ENCODE results near the gene PLEKHA7.
"Not testable (repeated sequence)": the region's sequence is repeated elsewhere in the genome, so short reads cannot be mapped to it uniquely, and the experiment has no call there.

The PLEKHA7 gene

GRCh38 chr11:16876837-16877236 is 137.4 kb downstream of the PLEKHA7 start:
- no peak for DNase-seq

DNA sequence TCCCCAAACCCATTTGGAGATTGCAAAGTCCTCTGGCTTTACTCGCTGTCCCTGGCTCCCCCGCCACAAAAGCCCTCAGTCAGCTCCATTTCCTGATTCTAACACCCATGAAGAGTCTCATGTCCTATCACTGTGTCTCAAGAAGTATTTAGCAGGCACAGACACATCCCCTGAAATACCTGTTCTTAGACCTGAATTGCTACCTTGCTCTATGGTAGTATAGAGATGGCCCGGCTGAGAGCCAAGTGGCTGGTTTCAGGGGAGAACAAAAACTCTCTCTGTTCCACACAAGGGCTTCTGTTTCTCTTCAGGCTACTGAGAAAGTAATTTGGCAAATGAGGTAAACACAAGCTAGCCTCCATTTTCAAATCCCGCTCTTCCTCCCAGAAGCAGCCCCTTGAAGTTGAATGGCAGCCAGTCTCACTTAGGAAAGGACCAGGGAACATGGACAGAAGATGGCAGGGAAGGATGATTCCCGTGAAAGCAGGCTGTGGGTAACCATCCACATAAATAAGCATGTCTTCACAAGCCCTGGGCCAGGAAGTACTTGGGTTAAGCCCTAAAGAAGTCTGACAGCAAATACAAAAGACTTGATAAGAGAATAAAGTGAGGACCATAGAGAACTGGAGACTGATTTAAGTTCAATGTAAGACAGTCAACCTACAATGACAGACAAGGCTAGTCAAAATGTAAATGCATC is 138.0 kb downstream of the PLEKHA7 start:
- no peak for DNase-seq

- no peak for DNase-seq
Observed at GRCh38 chr11:16874275-16874975, 139.8 kb downstream of the PLEKHA7 start.

- DNase-seq = no peak
Observed at GRCh38 chr11:16873289-16873688, 140.9 kb downstream of the PLEKHA7 start.

GRCh38 chr11:16871368-16871767 is 142.8 kb downstream of the PLEKHA7 start:
- DNase-seq = no peak

DNA sequence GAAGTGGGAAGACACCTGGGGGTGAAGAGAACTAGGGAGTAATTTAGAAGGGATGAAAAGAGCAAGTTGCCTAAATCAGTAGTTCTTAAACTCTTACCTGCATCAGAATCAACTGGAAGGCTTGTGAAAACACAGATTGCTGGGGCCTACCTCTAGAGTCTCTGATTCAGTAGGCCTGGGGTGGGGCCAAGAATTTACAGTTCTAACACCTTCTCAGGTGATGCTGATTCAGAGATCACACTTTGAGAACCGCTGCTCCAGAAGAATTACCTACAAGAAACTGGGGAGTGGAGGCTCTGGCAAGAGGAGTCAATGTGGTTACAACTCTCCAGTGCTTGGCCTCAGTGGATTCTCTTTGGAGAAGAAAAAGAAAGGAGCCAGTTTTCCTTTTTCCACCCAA is 147.1 kb downstream of the PLEKHA7 start:
- DNase-seq = no peak

DNA sequence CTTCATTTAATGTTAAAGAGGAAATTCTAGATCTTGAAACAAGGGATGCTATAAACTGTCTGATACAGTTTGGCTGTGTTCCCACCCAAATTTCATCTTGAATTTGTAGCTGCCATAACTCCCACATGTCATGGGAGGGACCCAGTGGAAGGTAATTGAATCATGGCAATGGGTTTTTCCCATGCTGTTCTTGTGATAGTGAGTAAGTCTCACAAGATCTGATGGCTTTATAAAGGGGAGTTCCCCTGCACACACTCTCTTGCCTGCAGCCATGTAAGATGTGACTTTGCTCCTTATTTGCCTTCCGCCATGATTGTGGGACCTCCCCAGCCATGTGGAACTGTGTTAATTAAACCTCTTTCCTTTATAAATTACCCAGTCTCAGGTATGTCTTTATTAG is 149.8 kb downstream of the PLEKHA7 start:
- DNase-seq = not testable (repeated sequence)

DNA sequence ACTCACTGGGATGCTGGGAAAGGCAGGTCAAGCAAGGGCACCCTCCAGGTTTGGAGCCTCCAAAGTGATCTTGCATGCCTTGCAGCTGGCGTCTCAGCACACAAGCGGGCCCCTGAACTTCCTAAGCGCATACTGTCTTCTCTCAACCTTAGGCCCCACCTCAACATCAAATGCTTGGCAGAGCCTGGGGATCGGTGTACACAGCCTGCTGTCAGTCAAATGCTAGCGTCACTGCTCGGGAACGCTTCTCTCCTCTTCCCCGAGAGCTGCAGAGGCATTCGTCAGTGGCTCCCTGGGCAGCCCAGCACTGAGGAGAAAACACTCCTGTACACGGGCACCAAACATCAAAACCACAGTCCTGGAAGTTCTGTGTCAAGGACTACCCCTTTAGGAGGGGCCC is 150.8 kb downstream of the PLEKHA7 start:
- DNase-seq = no peak

- no peak for DNase-seq
Observed at GRCh38 chr11:16862726-16863125, 151.5 kb downstream of the PLEKHA7 start.

DNA sequence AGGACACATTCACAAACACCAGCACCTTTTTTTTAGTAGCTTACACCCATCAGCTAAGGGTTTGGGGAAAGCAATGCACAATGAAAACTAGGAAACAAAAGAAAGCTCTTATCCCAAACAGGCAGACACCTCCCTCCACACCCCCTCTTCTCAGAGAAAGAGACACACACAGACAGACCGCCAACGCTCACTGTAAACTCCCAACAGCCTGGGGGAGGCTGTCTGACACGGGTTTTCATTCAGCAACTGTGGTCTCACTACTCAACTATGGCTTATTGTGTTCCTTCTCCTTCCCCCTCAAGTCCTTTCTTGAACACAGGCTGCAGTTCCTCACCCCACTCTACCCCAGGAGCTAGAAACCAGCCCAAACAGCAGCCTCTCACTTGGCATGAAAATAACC is 152.4 kb downstream of the PLEKHA7 start:
- DNase-seq = no peak

- DNase-seq = no peak
Observed at GRCh38 chr11:16860617-16861016, 153.6 kb downstream of the PLEKHA7 start.

- no peak for DNase-seq
Observed at GRCh38 chr11:16859651-16860050, 154.6 kb downstream of the PLEKHA7 start.

DNA sequence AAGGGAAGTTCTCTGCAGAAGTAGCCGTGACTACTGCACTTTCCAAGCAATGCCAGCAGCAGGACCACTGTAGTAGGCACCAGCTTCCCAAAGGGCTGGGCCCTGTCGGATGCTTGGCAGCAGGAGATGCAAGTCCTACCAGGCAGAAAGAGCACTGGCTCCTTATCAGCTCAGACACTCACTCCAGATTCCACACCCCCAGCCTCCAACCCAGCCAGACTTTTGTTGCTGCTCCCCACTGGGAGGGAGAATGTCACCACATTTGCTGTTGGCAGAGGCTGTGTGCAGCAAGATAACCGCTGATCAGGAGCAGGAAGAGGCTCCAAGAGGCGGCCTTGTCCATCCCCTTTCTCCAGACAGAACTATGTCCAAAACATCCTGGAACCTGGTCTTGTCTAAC is 157.0 kb downstream of the PLEKHA7 start:
- no peak for DNase-seq

DNA sequence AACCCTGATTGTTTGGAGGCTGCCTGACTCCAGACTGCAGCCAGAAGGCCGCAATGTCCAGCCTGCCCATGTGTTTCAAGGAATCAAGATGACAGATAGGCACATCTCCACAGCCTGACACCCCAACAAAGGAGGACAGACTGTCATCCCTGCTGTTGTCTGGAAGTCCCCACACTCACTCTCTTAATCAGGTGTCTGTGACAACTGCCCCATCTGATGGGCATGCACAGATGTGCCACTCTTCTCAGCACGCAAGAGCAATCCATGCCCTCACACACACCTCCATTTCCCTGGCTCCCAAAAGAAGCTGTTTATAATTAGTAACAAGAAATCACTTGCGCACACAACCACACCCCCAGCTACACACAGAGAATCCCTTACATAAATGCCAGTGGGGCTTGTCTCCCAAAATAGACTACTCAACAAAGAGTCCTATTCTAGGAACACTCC is 158.2 kb downstream of the PLEKHA7 start:
- DNase-seq = no peak

DNA sequence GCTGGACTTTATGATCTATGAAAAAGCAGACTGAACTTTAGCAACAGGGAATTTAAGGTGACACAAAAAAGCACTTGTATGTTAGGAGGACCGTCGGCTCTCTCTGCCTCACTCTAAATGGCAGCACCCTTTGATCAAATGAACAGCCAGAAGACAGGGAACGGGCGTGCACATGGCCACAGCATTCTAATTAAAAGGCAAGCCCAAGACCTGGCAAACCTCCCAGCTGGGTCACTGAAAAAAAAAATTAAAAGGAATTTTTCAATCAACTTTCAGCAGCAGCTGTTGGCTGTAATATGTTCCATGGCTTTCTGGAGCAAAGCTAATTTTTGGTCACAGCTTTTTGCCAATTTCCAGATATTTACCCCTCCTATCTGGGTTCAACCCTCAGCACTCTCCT is 159.2 kb downstream of the PLEKHA7 start:
- DNase-seq = no peak

DNA sequence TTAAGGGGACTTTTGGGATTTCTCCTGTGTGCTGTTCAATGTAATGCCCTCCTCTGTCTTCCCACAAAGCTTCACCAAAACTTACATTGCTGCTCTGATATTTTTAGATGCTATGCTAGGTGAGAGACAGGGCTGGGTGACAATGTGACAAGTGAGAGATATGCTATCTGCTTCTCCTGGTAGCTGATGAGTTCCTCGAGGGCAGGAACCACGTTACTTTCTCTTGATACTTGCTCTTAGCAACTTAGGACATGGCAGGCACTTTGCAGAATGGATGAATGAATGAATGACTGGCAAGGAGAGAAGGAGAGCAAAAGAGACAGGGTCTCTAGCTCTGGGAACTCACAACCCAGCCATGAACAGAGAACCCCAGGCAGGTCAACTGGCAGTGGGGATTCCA is 160.4 kb downstream of the PLEKHA7 start:
- DNase-seq = no peak

GRCh38 chr11:16853266-16853665 is 160.9 kb downstream of the PLEKHA7 start:
- no peak for DNase-seq

DNA sequence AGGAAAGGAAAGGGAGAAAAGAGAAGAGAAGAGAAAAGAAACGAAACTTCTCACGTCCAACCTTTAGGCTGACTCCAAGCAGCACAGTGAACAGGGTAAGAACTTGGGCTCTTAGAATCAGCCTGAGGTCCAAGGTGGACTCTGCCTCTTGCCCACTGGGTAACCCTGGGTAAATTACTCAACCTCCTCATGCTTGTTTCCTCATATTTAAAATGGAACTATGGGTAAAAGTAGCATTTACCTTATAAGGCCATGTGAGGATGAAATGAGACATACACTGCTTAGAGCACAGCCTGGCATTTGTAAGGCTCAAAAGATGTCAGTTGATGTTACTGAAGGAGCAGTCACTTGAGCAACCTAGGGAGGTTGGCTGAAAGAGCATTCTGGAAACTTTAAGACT is 167.9 kb downstream of the PLEKHA7 start:
- no peak for DNase-seq

DNA sequence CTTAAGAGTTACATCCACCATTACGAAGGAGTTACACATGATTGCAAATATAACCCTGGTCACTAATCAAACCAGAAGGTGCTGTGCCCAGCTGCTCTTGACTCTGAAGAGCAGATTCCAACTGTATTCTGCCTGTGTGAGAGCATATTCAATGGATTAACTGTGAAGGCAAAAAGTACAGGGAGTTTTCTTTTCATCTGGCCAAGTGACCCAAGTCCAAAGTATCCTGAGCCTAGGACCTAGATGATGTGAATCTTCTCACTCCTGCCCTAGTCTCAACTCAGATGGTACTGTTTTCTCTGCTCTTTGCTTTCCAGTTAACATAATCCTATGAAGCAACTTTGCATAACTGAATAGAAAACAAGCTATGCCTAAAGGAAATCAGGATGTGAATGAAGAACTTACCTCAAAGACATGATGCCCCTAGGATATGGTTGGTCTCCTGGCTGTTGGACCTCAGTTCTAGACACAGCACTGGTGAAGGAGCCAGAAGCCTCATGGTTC is 169.9 kb downstream of the PLEKHA7 start:
- no peak for DNase-seq

DNA sequence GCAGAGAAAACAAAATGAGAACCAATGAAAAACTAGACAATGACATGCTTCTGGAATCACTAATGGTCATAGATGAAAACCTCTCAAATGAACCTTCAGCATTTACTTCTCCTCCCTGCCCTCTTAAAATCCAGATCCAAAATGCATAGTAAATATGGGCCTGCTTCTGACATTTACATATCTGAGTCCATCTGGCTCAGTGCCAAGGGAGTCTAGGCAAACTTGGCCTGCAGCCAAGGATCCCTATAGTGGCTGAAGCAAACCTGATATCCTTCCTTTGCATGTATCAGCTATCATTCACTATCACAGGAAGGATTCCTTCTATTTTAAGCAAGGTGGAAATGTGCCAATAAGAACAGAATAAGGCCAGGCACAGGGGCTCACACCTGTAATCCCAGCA is 170.9 kb downstream of the PLEKHA7 start:
- DNase-seq = peak; percentile 17

GRCh38 chr11:16841984-16842383 is 172.2 kb downstream of the PLEKHA7 start:
- DNase-seq = no peak

DNA sequence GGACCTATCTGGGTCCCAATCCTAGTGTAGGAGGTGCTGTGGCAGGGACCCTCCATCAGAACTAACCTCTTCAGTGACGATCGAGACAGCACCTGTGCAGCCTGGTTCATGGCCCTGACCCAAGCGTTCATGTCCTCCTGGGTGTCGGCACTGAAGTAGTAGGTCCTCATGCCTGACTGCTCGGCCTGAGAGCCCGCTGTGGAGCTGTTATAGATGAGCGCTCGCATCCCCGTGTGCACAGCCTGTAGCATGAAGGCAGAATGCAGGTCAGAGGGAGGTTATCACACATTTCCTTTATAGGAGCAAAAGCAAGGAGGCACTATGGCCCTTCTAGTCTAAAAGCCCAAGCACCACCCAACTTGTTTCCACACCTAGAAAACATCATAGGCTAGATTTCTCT is 172.7 kb downstream of the PLEKHA7 start:
- no peak for DNase-seq

DNA sequence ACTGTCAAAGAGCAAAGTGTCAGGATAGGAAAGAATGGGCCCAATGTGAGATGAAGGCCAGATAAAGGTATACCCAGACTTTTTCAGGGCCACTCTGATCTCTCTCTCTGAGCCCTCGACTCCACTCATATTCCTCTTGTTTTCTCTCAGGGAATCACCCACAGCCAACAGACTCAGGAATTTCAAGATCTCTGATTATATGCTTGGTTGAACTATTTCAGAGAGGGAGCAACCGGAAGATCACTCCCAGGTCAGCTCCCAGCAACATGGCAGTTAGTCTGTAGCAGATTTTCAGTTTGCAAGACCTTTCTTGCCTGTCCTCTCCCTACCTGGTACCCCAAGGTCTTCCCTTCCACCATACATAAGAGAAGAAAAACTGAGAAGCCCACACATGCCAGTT is 173.3 kb downstream of the PLEKHA7 start:
- no peak for DNase-seq

DNA sequence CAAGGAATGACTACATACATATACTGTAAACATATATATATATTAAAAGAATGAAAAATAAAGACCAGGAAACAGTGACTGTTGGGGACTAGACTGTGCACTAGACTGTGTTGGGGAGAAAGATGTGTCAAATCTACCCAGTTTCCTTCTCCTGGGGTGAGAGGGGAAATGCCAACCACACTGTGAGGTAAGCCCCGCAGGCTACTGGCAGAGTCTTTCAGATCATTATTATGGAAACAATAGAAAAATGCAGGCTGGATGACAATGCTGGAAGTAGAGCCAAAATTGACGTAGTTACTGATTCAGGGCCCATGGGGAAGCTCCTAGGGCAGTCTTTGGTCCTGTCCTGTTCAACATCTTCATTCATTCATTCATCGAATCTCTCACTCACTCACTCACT is 174.4 kb downstream of the PLEKHA7 start:
- DNase-seq = no peak

DNA sequence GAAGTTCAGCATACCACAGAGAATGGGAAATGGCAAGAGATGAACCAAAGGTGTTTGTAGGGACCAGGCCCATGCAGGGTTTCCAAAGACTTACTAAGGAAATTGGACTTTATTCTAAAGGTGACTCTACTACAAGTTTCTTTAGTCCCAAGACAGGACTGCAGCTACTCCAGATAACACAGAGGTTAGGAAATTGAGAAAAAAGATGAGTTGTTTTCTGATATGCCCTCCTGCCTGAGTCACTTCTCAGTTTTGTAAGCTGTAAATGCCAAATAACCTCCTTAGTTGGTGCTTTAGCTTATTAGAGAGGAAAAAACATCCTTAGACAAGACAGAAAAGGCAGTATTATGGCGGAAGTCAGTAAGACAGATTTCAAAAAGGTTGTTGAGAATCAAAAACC is 179.8 kb downstream of the PLEKHA7 start:
- DNase-seq = no peak

Data from NCI-H774 (cell line).